Measurements from ENCODE around the gene PDE8A. TPM values are rescaled to one million over a fixed set of nuclear protein-coding genes. Genes with fewer than 3 reads are reported as not detected.

PDE8A gene
- total and polyA plus RNA-seq, 5 donors = 11.5 to 24.7 (median 19.4) TPM

GRCh38 chr15:85133709-85134108 is 152.1 kb downstream of the PDE8A start:
- intact Hi-C loops (cut with DNase I) = no loop called here
- WGBS = 95% methylated on average over 3 of the region's 3 CpGs

DNA sequence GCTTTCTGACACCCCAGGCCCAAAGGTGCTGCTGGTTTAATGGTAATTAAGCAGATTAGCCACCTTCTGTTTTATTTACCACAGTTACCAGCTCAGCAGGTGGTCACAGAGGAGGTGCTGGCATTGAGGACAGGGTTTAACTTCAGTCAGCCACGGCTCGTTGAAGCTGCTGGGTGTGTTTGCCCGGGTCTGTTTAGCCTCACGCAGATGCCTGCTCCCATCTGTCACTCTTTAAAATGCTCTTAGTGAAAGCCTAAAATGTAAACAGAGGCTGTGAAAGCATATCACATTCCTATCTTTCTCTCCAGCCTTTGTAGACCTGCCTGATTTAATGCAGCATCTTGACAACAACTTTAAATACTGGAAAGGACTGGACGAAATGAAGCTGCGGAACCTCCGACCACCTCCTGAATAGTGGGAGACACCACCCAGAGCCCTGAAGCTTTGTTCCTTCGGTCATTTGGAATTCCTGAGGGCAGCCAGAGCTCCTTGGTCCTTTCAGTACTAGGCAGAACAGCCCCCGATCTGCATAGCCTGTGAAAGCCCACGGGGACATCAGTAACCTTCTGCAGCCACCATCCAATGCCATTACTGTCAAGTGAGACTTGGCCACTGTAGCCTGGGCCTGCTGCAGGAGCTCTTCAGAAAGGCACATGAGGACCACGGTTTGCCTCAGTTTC is 156.0 kb downstream of the PDE8A start:
- Histone ChIP-seq H3K27ac (ENCODE audit: low read length) (no peak overlapping the region), H3K27me3 (ENCODE audit: control insufficient read depth, insufficient read depth) (no peaks in the 10 kb centered on the region), H3K4me1 (ENCODE audit: control insufficient read depth, insufficient read depth, low read length) (peaks cover 1% of the 10 kb centered on the region), H3K4me3 (ENCODE audit: low read length) (no peak overlapping the region), H3K9me3 (ENCODE audit: control insufficient read depth, low read length) (no peaks in the 10 kb centered on the region)
- DNase-seq (no peak), ATAC-seq (no peak)
- intact Hi-C loops (cut with DNase I) = no loop called here
- 72% methylated on average over 11 of the region's 11 CpGs for WGBS

More at GRCh38 chr15:85133709-85134108, 152.1 kb downstream of the PDE8A start:
- Histone ChIP-seq H3K4me3 (ENCODE audit: low read length) (no peak overlapping the region), H3K27me3 (ENCODE audit: control insufficient read depth, insufficient read depth) (no peaks in the 10 kb centered on the region), H3K27ac (ENCODE audit: low read length) (no peak overlapping the region), H3K4me1 (ENCODE audit: control insufficient read depth, insufficient read depth, low read length) (no peaks in the 10 kb centered on the region), H3K9me3 (ENCODE audit: control insufficient read depth, low read length) (no peaks in the 10 kb centered on the region)
- DNase-seq = no peak
- no peak for ATAC-seq

GRCh38 chr15:85139391-85139790 is 157.7 kb downstream of the PDE8A start:
- no peak for ATAC-seq
- H3K4me1 ChIP-seq (ENCODE audit: control insufficient read depth, insufficient read depth, low read length) = peaks cover 1% of the 10 kb centered on the region
- no peak for DNase-seq
- H3K4me3 ChIP-seq (ENCODE audit: low read length) = no peak overlapping the region
- intact Hi-C loops (cut with DNase I) = no loop called here
- WGBS = 86% methylated on average over 2 of the region's 2 CpGs
- no peak overlapping the region for H3K27ac ChIP-seq (ENCODE audit: low read length)
- H3K27me3 ChIP-seq (ENCODE audit: control insufficient read depth, insufficient read depth) = no peaks in the 10 kb centered on the region
- no peaks in the 10 kb centered on the region for H3K9me3 ChIP-seq (ENCODE audit: control insufficient read depth, low read length)

DNA sequence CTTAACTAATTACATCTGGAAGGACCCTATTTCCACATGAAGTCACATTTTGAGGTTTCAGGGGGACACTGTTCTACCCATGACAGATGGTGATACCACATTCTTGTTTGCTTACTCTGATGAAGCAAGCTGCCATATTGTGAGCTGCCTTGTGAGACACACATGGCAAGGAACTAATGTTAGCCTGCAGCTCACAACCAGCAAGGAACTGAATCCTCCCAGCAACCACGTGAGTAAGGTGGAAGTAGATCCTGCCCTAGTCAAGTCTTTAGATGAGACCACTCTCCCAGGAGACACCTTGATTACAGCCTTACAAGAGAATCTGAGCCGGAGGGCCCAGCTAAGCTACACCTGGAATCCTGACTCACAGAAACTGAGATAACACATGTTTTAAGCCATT is 160.1 kb downstream of the PDE8A start:
- no peak overlapping the region for H3K27ac ChIP-seq (ENCODE audit: low read length)
- H3K4me3 ChIP-seq (ENCODE audit: low read length) = no peak overlapping the region
- ATAC-seq (no peak), DNase-seq (no peak)
- WGBS = 78% methylated on average over 2 of the region's 2 CpGs
- peaks cover 1% of the 10 kb centered on the region for H3K4me1 ChIP-seq (ENCODE audit: control insufficient read depth, insufficient read depth, low read length)
- intact Hi-C loops (cut with DNase I) = no loop called here
- H3K9me3 ChIP-seq (ENCODE audit: control insufficient read depth, low read length) = no peaks in the 10 kb centered on the region
- no peaks in the 10 kb centered on the region for H3K27me3 ChIP-seq (ENCODE audit: control insufficient read depth, insufficient read depth)

- H3K4me1 ChIP-seq (ENCODE audit: control insufficient read depth, insufficient read depth, low read length) = peaks cover 1% of the 10 kb centered on the region
- WGBS = 39% methylated on average over 2 of the region's 2 CpGs
- DNase-seq (no peak), ATAC-seq (peak in 1 of 2 donors; percentile 25)
- H3K27ac ChIP-seq (ENCODE audit: low read length) = no peak overlapping the region
- H3K27me3 ChIP-seq (ENCODE audit: control insufficient read depth, insufficient read depth) = no peaks in the 10 kb centered on the region
- H3K4me3 ChIP-seq (ENCODE audit: low read length) = no peak overlapping the region
- no peaks in the 10 kb centered on the region for H3K9me3 ChIP-seq (ENCODE audit: control insufficient read depth, low read length)
- intact Hi-C loops (cut with DNase I) = no loop called here
Observed at GRCh38 chr15:85142312-85142711, 160.7 kb downstream of the PDE8A start.

DNA sequence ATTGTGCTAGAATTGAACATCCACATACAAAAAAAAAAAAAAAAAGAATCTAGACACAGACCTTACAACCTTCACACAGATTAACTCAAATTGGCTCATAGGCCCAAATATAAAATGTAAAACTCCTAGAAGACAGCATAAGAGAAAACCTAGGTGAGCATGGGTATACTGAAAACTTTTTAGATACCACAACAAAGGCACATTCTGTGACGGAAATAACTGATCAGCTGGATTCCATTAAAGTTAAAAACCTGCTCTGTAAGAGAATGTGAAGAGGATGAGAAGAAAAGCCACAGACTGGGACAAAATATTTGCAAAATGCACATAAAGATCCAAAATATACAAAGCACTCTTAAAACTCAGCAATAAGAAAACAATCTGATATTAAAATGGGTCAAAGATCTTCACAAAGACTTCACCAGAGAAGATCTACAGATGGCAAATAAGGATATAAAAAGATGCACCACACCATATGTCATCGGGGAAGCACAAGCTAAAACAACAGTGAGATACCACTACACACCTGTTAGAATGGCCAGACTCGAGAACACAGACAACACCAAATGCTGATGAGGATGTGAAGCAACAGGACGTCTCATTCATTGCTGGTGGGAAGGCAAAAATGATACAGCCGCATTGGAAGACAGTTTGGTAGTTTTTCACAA is 167.9 kb downstream of the PDE8A start:
- WGBS = 86% methylated on average over 5 of the region's 5 CpGs
- no peak for ATAC-seq
- H3K9me3 ChIP-seq (ENCODE audit: control insufficient read depth, low read length) = no peaks in the 10 kb centered on the region
- H3K4me3 ChIP-seq (ENCODE audit: low read length) = no peak overlapping the region
- H3K27ac ChIP-seq (ENCODE audit: low read length) = no peak overlapping the region
- no peaks in the 10 kb centered on the region for H3K27me3 ChIP-seq (ENCODE audit: control insufficient read depth, insufficient read depth)
- no peak for DNase-seq
- peaks cover 1% of the 10 kb centered on the region for H3K4me1 ChIP-seq (ENCODE audit: control insufficient read depth, insufficient read depth, low read length)
- intact Hi-C loops (cut with DNase I) = no loop called here

- intact Hi-C loops (cut with DNase I) = no loop called here
- whole genome bisulfite sequencing = 79% methylated on average over 2 of the region's 2 CpGs
- ATAC-seq (no peak), DNase-seq (no peak)
- no peak overlapping the region for H3K27ac ChIP-seq (ENCODE audit: low read length)
- no peaks in the 10 kb centered on the region for H3K27me3 ChIP-seq (ENCODE audit: control insufficient read depth, insufficient read depth)
- no peaks in the 10 kb centered on the region for H3K9me3 ChIP-seq (ENCODE audit: control insufficient read depth, low read length)
- H3K4me1 ChIP-seq (ENCODE audit: control insufficient read depth, insufficient read depth, low read length) = peaks cover 1% of the 10 kb centered on the region
- H3K4me3 ChIP-seq (ENCODE audit: low read length) = no peak overlapping the region
Observed at GRCh38 chr15:85150130-85150480, 168.4 kb downstream of the PDE8A start.

GRCh38 chr15:85151145-85151544 is 169.5 kb downstream of the PDE8A start:
- peaks cover 1% of the 10 kb centered on the region for H3K4me1 ChIP-seq (ENCODE audit: control insufficient read depth, insufficient read depth, low read length)

GRCh38 chr15:85151861-85152260 is 170.2 kb downstream of the PDE8A start:
- Histone ChIP-seq H3K27me3 (ENCODE audit: control insufficient read depth, insufficient read depth) (no peaks in the 10 kb centered on the region), H3K9me3 (ENCODE audit: control insufficient read depth, low read length) (no peaks in the 10 kb centered on the region), H3K4me3 (ENCODE audit: low read length) (no peak overlapping the region), H3K27ac (ENCODE audit: low read length) (no peak overlapping the region), H3K4me1 (ENCODE audit: control insufficient read depth, insufficient read depth, low read length) (peaks cover 1% of the 10 kb centered on the region)
- WGBS = 90% methylated on average over 3 of the region's 3 CpGs
- DNase-seq = no peak
- intact Hi-C loops (cut with DNase I) = no loop called here
- no peak for ATAC-seq

More at GRCh38 chr15:85151145-85151544, 169.5 kb downstream of the PDE8A start:
- DNase-seq (no peak), ATAC-seq (no peak)
- H3K4me3 ChIP-seq (ENCODE audit: low read length) = no peak overlapping the region
- H3K27me3 ChIP-seq (ENCODE audit: control insufficient read depth, insufficient read depth) = no peaks in the 10 kb centered on the region
- 91% methylated on average over 7 of the region's 7 CpGs for WGBS
- H3K9me3 ChIP-seq (ENCODE audit: control insufficient read depth, low read length) = no peaks in the 10 kb centered on the region
- H3K27ac ChIP-seq (ENCODE audit: low read length) = no peak overlapping the region
- intact Hi-C loops (cut with DNase I) = no loop called here

- WGBS = 50% methylated on average over 2 of the region's 2 CpGs
- no peaks in the 10 kb centered on the region for H3K27me3 ChIP-seq (ENCODE audit: control insufficient read depth, insufficient read depth)
- no peak overlapping the region for H3K27ac ChIP-seq (ENCODE audit: low read length)
- intact Hi-C loops (cut with DNase I) = no loop called here
- H3K4me1 ChIP-seq (ENCODE audit: control insufficient read depth, insufficient read depth, low read length) = peaks cover 1% of the 10 kb centered on the region
- H3K4me3 ChIP-seq (ENCODE audit: low read length) = no peak overlapping the region
- H3K9me3 ChIP-seq (ENCODE audit: control insufficient read depth, low read length) = no peaks in the 10 kb centered on the region
- DNase-seq = no peak
- ATAC-seq = no peak
Observed at GRCh38 chr15:85154061-85154460, 172.4 kb downstream of the PDE8A start.

- ATAC-seq (no peak), DNase-seq (no peak)
- H3K27ac ChIP-seq (ENCODE audit: low read length) = no peak overlapping the region
- H3K27me3 ChIP-seq (ENCODE audit: control insufficient read depth, insufficient read depth) = no peaks in the 10 kb centered on the region
- H3K9me3 ChIP-seq (ENCODE audit: control insufficient read depth, low read length) = no peaks in the 10 kb centered on the region
- intact Hi-C loops (cut with DNase I) = no loop called here
- no peak overlapping the region for H3K4me3 ChIP-seq (ENCODE audit: low read length)
- 59% methylated on average over 9 of the region's 9 CpGs for WGBS
- no peaks in the 10 kb centered on the region for H3K4me1 ChIP-seq (ENCODE audit: control insufficient read depth, insufficient read depth, low read length)
Observed at GRCh38 chr15:85155360-85155759, 173.7 kb downstream of the PDE8A start.
